ENCODE data around the gene SAG. TPM values are rescaled to one million over a fixed set of nuclear protein-coding genes. Genes with fewer than 3 reads are reported as not detected.
"Not testable (repeated sequence)": the region's sequence is repeated elsewhere in the genome, so short reads cannot be mapped to it uniquely, and the experiment has no call there.

Gene SAG
- total RNA-seq, 1 donor from 2014 or later = not detected

DNA sequence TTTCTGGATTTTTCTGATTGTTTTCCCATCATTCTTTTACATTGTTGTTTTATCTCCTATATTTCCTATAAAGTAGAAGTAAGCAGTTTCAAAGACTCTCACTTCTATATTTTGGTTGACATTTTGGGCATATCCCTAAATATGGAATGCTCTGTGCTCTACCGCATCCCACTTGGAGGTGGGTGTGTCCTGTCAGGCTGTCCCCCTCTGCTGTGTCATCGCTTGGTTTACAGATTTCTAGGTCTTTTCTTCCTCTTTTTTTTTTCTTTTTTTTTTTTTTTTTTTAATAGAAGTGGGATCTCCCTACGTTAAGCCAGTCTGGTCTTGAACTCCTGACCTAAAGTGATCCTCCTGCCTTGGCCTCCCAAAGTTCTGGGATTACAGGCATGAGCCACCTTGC lies 60.0 kb downstream of the SAG start:
- ATAC-seq (no peak), DNase-seq (no peak)
- intact Hi-C loops (cut with micrococcal nuclease) = no loop called here

DNA sequence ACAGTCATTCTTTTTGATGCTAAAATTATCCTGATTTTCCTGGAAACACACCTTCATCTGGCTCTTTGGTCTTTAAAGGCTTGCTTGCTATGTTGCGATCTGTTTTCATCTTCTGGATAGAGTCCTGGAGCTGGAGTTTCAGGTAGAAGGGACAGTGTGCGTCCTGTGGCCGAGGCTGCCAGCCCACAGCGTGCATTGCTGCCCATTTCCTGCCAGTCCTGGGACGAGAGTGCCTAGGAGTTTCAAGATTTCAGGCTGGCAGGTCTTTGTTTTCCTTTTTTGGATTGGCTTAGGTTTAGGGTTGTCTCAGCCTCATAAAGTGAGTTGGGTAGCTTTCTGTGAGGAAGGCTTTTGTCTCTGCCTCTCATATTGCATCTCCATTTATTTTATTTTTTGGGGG lies 61.1 kb downstream of the SAG start:
- intact Hi-C loops (cut with micrococcal nuclease) = no loop called here
- DNase-seq = no peak
- ATAC-seq = no peak

DNA sequence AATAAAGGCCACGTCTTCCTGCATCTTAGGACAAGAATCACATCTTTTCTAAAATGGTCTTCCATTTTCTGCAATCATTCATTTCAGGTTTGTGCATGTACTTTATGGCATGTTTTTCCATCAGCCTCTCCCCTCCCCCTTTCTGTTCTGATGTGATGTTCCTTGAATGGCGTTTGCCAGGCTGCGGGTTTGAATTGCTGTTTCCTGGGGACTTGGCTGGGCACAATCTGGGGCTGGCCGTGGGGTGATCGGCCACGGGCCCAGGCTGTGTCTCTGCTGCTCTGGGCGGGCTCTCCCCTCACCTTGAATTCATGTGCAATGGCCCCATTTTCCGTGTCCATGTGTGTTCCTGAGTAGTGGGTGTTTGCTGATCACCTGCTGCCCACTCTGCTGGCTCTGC lies 61.8 kb downstream of the SAG start:
- ATAC-seq = no peak
- DNase-seq = no peak
- intact Hi-C loops (cut with micrococcal nuclease) = no loop called here

DNA sequence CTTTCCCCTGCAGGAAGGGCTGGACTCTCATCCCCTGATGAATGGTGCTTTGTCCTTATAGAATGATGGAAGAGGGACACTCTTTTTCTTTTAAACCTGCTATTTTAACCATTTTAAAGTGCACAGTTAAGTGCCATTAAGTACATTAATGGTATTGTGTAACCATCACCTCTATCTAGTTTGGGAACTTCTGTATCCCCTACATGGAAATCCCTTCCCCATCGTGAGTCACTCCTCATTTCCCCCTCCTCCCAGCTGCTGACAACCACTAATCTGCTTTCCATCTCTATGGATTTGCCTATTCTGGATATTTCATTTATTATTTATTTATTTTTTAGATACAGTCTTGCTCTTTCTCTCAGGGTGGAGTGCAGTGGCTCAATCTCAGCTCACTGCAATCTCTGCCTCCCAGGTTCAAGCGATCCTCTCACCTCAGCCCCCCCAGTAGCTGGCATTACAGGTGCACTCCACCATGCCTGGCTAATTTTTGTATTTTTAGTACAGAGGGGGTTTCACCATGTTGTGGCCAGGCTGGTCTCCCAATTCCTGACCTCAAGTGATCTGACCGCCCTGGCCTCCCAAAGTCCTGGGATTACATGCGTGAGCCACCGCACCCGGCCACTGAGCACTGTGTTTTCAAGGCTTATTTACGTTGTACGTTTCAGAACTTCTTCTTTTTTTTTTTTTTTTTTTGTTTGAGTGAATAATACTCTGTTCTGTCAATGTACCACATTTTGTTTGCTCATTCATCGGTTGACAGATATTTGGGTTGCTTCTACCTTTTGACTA lies 62.5 kb downstream of the SAG start:
- ATAC-seq (no peak), DNase-seq (no peak)
- intact Hi-C loops (cut with micrococcal nuclease) = no loop called here

DNA sequence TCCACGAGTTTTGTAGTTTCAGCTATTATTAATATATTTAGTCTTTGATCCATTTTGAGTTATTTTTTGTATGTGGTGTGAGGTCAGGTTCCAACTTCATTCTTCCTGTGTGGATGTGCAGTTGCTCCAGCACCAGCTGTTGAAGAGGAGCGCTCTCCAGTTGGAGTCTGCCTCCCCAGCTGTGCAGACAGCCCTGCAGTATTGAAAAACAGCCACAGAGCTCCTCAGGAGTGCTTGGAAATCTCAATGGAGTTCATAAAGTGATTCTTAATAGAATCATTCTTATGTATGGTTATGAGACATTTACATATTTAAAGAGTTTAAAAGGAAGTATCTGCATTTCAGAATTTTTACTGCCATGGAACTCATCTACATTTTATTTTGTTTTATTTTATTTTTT lies 64.0 kb downstream of the SAG start:
- peak; percentile 77 for ATAC-seq
- DNase-seq = no peak
- intact Hi-C loops (cut with micrococcal nuclease) = no loop called here

DNA sequence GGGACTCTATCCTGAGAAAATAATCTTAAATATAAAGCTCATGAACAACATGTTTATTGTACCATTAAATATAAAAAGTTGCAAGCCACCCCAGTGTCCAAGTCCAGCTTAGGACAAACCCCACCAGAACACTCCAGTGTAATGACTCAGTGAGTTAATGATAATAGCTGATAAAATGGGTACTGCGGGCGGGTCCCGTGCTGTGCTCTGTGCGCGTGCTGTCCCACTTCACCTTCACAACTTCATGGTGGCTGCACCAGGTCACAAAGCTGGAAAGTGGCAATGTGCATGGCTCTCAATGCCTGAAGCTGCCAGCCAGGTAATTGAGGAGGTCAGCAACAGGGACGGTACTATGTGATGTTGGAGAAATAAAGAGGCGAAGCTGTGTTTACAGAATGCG lies 65.2 kb downstream of the SAG start:
- ATAC-seq (peak; percentile 49), DNase-seq (no peak)
- intact Hi-C loops (cut with micrococcal nuclease) = no loop called here

DNA sequence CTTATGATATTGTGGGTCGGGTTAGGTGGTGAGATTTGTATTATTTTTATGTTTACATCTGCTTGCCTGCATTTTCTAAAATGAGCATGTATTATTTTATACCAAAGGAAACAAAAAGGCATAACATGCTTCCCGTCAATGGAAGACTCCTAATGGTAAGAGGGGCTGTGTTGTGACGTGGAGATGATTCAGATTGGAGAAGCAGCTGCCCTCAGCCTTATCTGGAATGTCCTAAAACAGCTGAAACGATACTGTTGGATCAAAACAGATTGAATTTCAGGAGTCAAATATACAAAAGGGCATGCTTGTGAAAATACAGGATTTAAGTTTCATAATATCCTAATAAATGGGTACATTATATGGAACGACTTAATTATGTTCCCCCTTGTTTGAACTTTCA lies 65.7 kb downstream of the SAG start:
- intact Hi-C loops (cut with micrococcal nuclease) = no loop called here
- ATAC-seq = no peak
- DNase-seq = no peak

DNA sequence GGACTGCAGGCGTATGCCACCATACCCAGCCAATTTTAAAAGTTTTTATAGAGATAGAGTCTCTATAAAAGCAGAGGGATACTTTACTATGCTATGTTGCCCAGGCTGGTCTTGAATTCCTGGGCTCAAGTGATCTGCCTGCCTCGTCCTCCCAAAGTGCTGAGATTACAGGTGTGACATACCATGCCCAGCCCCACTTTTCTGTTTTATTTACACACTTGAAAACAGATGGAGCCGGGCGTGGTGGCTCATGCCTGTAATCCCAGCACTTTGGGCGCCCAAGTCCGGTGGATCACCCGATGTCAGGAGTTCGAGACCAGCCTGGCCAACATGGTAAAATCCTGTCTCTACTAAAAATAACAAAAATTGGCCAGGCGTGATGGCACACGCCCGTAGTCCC lies 67.2 kb downstream of the SAG start:
- intact Hi-C loops (cut with micrococcal nuclease); DNase-seq; ATAC-seq: not testable (repeated sequence)

DNA sequence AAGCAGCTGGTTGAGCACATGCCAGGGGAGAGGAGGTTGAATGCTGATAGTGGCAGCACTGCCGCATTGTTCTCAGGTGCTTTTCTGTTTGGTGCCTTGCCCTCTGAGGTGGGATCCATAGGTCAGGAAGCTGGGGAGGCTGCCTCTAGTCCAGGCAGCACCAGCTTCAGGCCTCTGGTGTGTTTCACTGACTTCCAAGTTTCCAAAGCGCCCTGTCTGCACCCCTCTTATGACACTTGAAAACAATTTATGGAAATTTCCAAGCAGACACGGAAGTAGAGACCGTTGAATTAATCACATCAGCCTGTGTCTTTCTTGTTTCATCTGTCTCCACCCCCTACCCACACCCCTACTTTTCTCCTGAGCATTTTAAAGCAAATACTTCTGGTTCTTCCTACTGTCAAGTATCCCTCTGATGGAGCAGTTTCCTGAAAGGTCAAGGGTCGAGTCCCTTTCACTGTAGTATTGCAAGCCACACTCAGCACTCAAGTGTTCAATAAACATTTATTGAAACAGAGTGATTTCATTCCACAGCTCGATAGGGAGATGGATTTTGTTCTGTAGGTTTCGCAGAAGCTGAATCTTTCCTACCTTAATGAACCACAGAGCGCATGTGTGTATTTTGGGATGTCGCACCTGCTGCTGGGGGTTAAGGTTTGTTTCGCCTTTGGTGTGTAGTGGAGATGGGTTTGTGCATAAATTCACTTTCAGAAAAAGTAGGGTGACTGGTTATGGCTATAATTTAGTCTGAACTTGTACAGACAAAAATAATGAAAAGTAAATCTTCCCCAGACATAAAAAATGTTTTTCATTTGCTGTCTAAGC lies 68.1 kb downstream of the SAG start:
- intact Hi-C loops (cut with micrococcal nuclease) = no loop called here
- ATAC-seq (no peak), DNase-seq (no peak)

DNA sequence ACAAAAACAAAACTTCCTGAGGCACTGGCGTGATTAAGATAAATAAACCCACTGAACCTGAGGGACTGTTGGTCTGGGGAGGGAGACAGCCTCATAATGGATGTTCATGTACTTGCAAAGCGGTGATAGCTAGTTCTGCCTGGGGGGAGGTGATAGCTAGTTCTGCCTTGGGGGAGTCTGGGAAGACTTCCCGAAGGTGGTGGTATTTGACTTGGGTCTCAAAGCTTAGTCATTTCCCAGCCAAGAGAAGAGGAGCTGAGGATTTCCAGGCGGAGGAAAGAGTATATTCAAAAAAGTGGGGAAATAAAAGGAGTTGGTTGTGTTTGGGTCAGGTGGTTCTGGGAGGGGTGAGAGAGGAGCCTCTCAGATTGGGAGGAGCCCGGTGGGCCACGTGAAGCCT lies 71.4 kb downstream of the SAG start:
- DNase-seq (no peak), ATAC-seq (no peak)
- intact Hi-C loops (cut with micrococcal nuclease) = no loop called here

DNA sequence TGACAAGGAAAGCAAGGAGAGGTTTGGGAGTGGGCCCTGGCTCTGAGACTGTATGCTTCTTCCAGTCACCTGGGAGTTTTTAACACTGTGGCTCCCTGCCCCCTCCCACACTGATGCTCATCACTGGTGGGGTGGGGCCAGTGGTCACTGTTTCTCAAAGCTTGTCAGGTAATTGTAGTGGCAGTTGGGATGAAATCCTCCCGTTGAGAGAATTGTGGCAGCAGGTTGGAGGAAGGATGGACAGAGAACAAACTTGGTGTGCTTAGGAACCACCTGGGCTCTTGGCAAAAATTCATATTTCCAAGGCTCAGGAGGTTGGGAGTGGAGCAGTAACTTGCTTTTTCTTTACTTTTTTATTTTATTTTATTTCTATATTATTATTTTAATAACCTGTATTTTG lies 71.8 kb downstream of the SAG start:
- intact Hi-C loops (cut with micrococcal nuclease) = no loop called here
- DNase-seq (no peak), ATAC-seq (no peak)

DNA sequence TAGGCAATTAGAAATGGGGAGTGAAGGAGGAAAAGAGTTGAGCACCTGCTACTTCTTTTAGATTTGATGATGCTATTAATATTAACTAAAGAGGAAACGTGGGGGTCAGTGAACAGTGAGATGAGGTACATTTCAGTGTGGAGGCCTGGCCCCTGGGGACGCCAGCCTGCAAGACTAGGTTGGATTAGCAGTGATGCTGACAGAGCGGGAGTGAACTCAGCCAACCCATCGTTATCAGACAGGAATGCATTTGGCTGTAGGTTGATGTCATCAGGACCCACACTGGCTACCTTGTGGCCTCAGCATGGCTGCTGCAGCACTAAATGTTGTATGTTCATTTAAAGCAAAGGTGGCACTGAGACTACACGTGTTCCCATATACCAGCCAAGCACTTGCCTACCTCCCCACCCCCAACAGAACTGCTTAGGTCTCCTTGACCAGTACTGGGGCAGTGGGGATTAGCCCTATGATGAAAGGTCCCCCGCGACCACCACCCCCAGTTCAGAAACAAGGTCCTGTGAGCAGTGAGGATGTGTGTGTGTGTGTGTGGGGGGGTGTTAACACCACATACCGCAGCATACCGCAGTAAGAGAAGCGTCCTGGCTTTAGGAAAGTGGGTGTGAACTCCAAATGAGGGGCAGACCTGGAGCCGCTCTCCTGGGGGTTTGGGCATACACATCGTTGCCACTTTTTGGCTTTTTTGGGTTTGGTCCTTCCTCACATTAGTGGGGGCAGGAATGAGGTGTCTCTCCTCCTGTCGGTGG lies 72.7 kb downstream of the SAG start:
- no peak for DNase-seq
- intact Hi-C loops (cut with micrococcal nuclease) = no loop called here
- ATAC-seq = no peak

DNA sequence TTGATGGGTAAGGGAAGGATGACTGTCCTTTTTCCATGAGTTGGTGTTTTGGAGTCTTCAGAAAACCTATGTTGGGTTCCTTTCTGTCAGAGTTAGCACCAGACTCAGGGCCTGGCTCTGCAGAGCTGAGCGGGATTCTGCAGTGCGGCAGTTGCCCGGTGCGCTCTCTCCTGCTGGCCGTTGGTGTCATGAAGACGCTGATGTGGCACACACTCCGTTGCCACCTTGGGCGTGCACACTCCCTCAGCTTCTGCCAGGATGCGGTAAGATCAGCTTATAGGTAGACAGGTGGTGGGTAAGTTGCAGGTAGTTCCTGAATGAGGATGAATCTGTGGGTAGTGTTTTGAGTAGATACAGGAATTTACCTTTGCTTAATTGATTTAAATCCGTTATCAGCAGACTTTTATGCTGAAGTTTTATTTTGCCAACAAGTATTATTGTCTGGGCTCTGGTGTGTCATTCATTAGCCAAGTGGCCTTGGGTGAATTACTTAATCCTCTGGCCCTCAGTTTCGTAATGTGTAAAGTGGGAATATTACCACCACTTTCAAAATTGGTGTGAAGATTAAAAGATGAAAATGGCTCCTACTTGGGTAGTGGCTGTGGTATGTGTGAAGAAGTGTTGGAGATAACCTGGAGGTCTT lies 73.5 kb downstream of the SAG start:
- intact Hi-C loops (cut with micrococcal nuclease) = no loop called here
- ATAC-seq (no peak), DNase-seq (no peak)

DNA sequence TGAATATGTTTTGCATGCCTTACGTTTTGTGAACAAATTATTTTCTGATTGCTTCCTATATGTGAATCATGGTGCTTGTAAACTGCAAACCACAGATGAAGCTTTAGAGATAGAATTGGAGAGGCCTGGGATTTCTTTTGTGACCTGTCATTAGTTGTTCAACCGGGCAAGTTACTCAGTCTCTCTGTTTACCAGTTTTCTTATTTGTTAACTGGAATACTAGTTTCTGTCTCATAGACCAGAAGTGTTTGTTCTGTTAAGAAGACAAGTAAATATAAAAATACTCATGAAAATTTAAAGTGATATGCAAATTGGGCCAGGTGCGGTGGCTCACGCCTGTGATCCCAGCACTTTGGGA lies 74.0 kb downstream of the SAG start:
- intact Hi-C loops (cut with micrococcal nuclease) = no loop called here
- DNase-seq = no peak
- ATAC-seq = no peak

DNA sequence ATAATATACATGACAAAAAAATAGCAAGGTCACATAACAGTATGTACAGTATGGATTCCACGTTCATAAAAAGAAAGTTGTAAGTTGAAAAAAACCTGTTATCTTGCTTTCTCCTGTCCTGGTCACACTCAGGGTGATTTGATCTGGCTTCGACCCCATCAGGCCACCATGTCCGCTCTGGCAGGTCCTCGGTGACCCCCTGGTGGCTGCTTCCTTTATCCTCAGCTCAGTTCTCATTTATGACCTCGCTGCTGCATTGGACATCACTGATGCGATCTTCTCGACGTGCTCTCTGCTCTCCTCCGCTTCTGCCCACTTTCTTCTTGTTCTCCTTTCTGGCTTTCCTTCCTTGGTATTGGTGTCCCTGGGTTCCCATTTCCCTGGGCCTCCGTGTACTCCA lies 76.4 kb downstream of the SAG start:
- ATAC-seq (no peak), DNase-seq (no peak)
- intact Hi-C loops (cut with micrococcal nuclease) = no loop called here

DNA sequence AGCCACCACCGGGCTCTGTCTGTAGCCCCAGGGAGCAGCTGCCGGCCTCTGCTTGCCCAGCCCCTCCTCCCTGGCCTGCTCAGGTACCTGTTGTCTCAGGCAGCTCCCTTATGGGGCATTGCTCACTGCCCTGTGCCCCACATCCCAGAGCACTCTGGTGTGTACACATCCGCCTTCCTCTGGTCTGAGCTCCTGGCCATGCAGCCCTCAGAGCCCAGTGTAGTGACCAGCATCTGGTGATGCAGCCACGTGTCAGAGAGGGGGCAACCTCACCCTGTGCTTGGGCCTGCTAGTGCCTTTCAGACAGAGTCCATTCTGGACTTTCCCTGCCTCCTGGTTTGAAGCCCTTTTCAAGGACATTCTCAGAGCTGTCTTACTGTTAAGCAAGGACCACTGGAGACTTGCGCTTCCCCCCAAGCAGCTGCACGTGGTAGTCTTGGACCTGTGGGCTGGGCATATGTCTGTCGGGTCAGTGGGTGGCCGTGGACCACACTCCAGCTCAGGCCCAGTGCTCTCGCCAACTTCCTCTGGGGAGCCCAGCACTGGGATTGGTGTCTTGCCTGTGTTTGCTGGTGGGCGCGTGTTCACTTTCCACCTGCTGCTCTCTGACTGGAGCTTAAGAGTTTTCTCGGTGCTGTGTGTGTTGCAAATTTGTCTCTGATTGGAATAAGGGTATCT lies 77.3 kb downstream of the SAG start:
- DNase-seq (no peak), ATAC-seq (no peak)
- intact Hi-C loops (cut with micrococcal nuclease) = no loop called here

DNA sequence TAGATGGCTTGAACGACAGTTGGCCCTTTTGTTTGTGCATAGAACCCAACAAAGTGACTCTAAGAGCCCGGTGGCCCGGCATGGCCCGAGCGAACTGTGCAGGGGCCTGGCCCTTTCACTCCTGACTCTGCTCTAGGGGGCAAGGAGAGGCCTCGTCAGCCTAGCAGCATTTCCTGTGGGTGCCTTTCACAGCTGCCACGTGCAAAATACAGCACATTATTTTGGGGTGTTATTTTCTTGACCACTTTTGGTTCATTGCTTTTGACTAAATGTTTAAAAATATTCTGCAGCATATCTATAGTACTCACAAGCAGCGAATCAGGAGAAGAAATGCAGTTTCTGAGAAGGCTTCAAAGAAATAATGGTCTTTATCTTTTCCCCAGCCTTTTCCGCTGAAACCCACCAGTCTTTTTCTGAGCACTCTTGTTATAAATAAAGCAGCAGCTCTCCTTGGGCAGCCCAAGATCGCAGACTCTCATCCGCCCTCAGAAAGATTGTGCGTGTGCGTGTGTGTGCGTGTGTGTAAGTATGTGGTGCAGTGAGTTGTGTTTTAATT lies 78.0 kb downstream of the SAG start:
- DNase-seq = peak; percentile 54
- no peak for ATAC-seq
- intact Hi-C loops (cut with micrococcal nuclease) = no loop called here

DNA sequence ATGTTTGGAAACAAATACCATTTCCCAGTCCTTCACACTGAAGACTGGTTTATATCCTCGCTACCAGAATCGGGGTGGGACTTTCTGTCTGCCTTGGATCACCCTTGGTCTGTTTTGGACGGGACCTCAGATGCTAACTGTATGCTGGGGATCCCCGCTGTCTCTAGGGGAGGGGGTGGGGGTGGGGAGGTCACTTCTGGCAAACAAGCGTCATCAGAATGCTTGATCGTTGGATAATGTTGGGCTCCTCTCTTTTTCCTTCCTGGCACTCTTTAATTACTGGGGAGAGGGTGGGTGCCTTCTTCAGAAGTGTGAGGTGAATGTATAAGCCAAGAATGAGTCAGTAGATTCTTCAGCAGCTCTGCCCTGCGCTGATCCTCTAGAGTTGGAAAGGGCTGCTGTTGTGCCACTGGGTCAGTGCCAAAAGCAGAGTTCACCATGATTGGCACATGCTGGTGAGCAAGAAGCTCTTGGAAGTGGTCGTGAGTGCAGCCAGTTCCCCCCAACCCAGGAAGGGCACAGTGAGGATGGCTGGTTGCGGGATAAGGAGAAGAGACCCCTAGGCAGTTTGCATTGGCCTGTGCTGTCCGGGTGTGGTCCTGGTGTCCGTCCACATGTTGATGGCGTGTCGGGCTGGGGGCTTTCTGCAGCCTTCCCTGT lies 78.9 kb downstream of the SAG start:
- DNase-seq (no peak), ATAC-seq (peak; percentile 28)
- intact Hi-C loops (cut with micrococcal nuclease) = no loop called here

Measured in left ventricle myocardium superior (tissue), 1 donor.